22Rv1 (cell line): ENCODE results near the gene HELT.

ENCODE experiments used
- CTCF ChIP-seq: fragments of 450-650 bp; IDR thresholded peaks from 2 replicates; pipeline ENCODE4 v1.5.1; 2017; ENCODE audit warnings: mild to moderate bottlenecking
- ZFX ChIP-seq: fragments of 450-650 bp; IDR thresholded peaks from 2 replicates; pipeline ENCODE4 v1.6.1; 2017; ENCODE audit warnings: antibody characterized with exemption, borderline replicate concordance

- TF ChIP-seq CTCF (no peak), ZFX (no peak)
Observed at GRCh38 chr4:185031611-185032010, 13.3 kb downstream of the HELT start.
